HepG2 (cell line): Measurements from ENCODE around the gene PLEKHB2. TPM values are rescaled to one million over a fixed set of nuclear protein-coding genes. Genes with fewer than 3 reads are reported as not detected.

ENCODE experiments used
- BRCA1 ChIP-seq: sonication (generic); formaldehyde crosslinking; IDR thresholded peaks from 2 replicates; pipeline ENCODE4 v1.4.0; 2020; ENCODE audit warnings: missing genetic modification reagents
- MTF2 ChIP-seq: sonication (generic); formaldehyde crosslinking; IDR thresholded peaks from 2 replicates; pipeline ENCODE4 v1.5.0; 2020; ENCODE audit warnings: missing genetic modification reagents, borderline replicate concordance
- PLRG1 ChIP-seq: fragments of 450-650 bp; conservative IDR thresholded peaks from 2 replicates; pipeline ENCODE4 v1.6.1; 2016
- SNAI1 ChIP-seq: sonication (generic); formaldehyde crosslinking; IDR thresholded peaks from 2 replicates; pipeline ENCODE4 v1.5.0; 2020; ENCODE audit warnings: mild to moderate bottlenecking, missing genetic modification reagents, borderline replicate concordance
- SNRNP70 ChIP-seq: fragments of 200-400 bp; formaldehyde crosslinking; IDR thresholded peaks from 2 replicates; pipeline ENCODE4 v1.6.1; 2017; ENCODE audit warnings: mild to moderate bottlenecking, low read depth, low read length, moderate library complexity
- SP1 ChIP-seq, 2 experiments: fragments of 450-650 bp in 1 of 2; sonication (generic) in 1 of 2; formaldehyde crosslinking in 1 of 2; IDR thresholded peaks; 2 replicates each; pipeline versions ENCODE4 v1.4.0 to v1.6.1; 2016 to 2020; ENCODE audit warnings: missing genetic modification reagents in 1 of 2
- TCF12 ChIP-seq, 2 experiments: fragments of 450-650 bp in 1 of 2; sonication (generic) in 1 of 2; formaldehyde crosslinking in 1 of 2; IDR thresholded peaks; 2 replicates each; pipeline versions ENCODE4 v1.6.1 to v1.8.0; 2017 to 2022; ENCODE audit warnings: antibody characterized with exemption in 1 of 2, mild to moderate bottlenecking in 1 of 2, missing genetic modification reagents in 1 of 2, moderate library complexity in 1 of 2
- ZNF367 ChIP-seq: sonication (generic); formaldehyde crosslinking; IDR thresholded peaks from 2 replicates; pipeline ENCODE4 v1.4.0; 2020; ENCODE audit warnings: missing genetic modification reagents, borderline replicate concordance
- ZNF567 ChIP-seq: sonication (generic); formaldehyde crosslinking; IDR thresholded peaks from 2 replicates; pipeline ENCODE4 v1.8.1; 2023; ENCODE audit warnings: mild to moderate bottlenecking, missing genetic modification reagents, borderline replicate concordance
- ZNF614 ChIP-seq: IDR thresholded peaks from 2 replicates; pipeline ENCODE4 v1.6.1; 2018; ENCODE audit warnings: missing biosample characterization, missing genetic modification reagents, inconsistent platforms, borderline replicate concordance
- ZNF713 ChIP-seq: sonication (generic); formaldehyde crosslinking; IDR thresholded peaks from 2 replicates; pipeline ENCODE4 v1.4.0; 2020; ENCODE audit warnings: mild to moderate bottlenecking, missing genetic modification reagents
- polyA plus RNA-seq, 8 experiments: library from polyadenylated mRNA; depleted of rRNA in 3 of 8; stranded (reverse) in 7 of 8; unstranded in 1 of 8; fragments of >200 nt; fragmentation: Illumina TruSeq in 4 of 8; extraction: Trizol in 4 of 8; gene quantifications; 2 replicates each; pipeline versions ENCODE4 v1.2.1 to v1.2.3, GENCODE V29; 2011 to 2016; ENCODE audit warnings: low read depth in 4 of 8, missing spikeins in 1 of 8, mixed read lengths in 1 of 8; ENCODE audit not compliant: insufficient read depth in 1 of 8
- total RNA-seq, 5 experiments: library from RNA; depleted of rRNA; stranded (reverse); fragments of >200 nt; fragmentation: Illumina TruSeq; extraction: Trizol; gene quantifications; 2 replicates each; pipeline ENCODE4 v1.2.3, GENCODE V29; 2016; ENCODE audit warnings: low read depth in 1 of 5
- TF ChIP-seq, protein P1 (sequence below): sonication (generic); formaldehyde crosslinking; IDR thresholded peaks from one replicate; pipeline ENCODE4 v1.5.1; 2020; ENCODE audit warnings: mild to moderate bottlenecking, missing genetic modification reagents; ENCODE audit errors: not compliant biosample characterization
- TF ChIP-seq, protein P2 (sequence below): sonication (generic); formaldehyde crosslinking; IDR thresholded peaks from 2 replicates; pipeline ENCODE4 v1.4.0; 2020; ENCODE audit warnings: missing genetic modification reagents, mild to moderate bottlenecking, borderline replicate concordance

PLEKHB2 gene
- total and polyA plus RNA-seq, 2 of the 13 experiments (the other 11 are each of a cell fraction or from before 2014, with no cell fraction given) = 73.0 to 78.9 TPM

GRCh38 chr2:131092458-131093005 lies 12.6 kb upstream of the PLEKHB2 start (continued):
- TF ChIP-seq SNAI1 (no peak), ZNF614 (CRISPR knock-in tag) (peak; percentile 25; the same call in 1 of the 2 replicates), PLRG1 (no peak), ZNF367 (CRISPR knock-in tag) (0 out of 2 replicates have a peak, but pooled peaks have one; percentile 30), MTF2 (CRISPR knock-in tag) (0 out of 2 replicates have a peak, but pooled peaks have one; percentile 27), ZNF567 (CRISPR knock-in tag) (0 out of 2 replicates have a peak, but pooled peaks have one; percentile 4), SP1 (IDR thresholded peaks at IDR 0.05) (no peak), SP1 (CRISPR knock-in tag; IDR thresholded peaks at IDR 0.05) (peak; percentile 25; the same call in 1 of the 2 replicates), ZNF713 (CRISPR knock-in tag) (no peak), SNRNP70 (no peak), TCF12 (IDR thresholded peaks at IDR 0.05) (no peak), TCF12 (CRISPR knock-in tag; IDR thresholded peaks at IDR 0.05) (no peak), BRCA1 (CRISPR knock-in tag) (0 out of 2 replicates have a peak, but pooled peaks have one; percentile 15)
- TF ChIP-seq, protein P1, sequence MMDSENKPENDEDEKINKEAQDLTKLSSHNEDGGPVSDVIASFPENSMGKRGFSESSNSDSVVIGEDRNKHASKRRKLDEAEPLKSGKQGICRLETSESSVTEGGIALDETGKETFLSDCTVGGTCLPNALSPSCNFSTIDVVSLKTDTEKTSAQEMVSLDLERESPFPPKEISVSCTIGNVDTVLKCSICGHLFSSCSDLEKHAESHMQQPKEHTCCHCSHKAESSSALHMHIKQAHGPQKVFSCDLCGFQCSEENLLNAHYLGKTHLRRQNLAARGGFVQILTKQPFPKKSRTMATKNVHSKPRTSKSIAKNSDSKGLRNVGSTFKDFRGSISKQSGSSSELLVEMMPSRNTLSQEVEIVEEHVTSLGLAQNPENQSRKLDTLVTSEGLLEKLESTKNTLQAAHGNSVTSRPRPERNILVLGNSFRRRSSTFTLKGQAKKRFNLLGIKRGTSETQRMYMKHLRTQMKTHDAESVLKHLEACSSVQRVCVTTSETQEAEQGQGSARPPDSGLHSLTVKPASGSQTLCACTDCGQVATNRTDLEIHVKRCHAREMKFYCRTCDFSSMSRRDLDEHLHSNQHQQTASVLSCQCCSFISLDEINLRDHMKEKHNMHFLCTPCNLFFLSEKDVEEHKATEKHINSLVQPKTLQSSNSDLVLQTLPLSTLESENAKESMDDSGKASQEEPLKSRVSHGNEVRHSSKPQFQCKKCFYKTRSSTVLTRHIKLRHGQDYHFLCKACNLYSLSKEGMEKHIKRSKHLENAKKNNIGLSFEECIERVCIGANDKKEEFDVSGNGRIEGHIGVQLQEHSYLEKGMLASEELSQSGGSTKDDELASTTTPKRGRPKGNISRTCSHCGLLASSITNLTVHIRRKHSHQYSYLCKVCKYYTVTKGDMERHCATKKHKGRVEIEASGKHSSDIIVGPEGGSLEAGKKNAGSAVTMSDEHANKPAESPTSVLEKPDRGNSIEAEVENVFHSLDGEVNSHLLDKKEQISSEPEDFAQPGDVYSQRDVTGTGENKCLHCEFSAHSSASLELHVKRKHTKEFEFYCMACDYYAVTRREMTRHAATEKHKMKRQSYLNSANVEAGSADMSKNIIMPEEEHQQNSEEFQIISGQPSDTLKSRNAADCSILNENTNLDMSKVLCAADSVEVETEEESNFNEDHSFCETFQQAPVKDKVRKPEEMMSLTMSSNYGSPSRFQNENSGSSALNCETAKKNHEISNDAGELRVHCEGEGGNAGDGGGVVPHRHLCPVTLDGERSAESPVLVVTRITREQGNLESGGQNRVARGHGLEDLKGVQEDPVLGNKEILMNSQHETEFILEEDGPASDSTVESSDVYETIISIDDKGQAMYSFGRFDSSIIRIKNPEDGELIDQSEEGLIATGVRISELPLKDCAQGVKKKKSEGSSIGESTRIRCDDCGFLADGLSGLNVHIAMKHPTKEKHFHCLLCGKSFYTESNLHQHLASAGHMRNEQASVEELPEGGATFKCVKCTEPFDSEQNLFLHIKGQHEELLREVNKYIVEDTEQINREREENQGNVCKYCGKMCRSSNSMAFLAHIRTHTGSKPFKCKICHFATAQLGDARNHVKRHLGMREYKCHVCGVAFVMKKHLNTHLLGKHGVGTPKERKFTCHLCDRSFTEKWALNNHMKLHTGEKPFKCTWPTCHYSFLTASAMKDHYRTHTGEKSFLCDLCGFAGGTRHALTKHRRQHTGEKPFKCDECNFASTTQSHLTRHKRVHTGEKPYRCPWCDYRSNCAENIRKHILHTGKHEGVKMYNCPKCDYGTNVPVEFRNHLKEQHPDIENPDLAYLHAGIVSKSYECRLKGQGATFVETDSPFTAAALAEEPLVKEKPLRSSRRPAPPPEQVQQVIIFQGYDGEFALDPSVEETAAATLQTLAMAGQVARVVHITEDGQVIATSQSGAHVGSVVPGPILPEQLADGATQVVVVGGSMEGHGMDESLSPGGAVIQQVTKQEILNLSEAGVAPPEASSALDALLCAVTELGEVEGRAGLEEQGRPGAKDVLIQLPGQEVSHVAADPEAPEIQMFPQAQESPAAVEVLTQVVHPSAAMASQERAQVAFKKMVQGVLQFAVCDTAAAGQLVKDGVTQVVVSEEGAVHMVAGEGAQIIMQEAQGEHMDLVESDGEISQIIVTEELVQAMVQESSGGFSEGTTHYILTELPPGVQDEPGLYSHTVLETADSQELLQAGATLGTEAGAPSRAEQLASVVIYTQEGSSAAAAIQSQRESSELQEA (CRISPR knock-in tag) = no peak
- TF ChIP-seq, protein P2, sequence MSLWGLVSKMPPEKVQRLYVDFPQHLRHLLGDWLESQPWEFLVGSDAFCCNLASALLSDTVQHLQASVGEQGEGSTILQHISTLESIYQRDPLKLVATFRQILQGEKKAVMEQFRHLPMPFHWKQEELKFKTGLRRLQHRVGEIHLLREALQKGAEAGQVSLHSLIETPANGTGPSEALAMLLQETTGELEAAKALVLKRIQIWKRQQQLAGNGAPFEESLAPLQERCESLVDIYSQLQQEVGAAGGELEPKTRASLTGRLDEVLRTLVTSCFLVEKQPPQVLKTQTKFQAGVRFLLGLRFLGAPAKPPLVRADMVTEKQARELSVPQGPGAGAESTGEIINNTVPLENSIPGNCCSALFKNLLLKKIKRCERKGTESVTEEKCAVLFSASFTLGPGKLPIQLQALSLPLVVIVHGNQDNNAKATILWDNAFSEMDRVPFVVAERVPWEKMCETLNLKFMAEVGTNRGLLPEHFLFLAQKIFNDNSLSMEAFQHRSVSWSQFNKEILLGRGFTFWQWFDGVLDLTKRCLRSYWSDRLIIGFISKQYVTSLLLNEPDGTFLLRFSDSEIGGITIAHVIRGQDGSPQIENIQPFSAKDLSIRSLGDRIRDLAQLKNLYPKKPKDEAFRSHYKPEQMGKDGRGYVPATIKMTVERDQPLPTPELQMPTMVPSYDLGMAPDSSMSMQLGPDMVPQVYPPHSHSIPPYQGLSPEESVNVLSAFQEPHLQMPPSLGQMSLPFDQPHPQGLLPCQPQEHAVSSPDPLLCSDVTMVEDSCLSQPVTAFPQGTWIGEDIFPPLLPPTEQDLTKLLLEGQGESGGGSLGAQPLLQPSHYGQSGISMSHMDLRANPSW (CRISPR knock-in tag) = 0 out of 2 replicates have a peak, but pooled peaks have one; percentile 59
